Esophagus squamous epithelium (tissue), 4 donors: ENCODE measurements around the gene OR52R1.

Experiments
- POLR2A ChIP-seq, 4 donors: fragments of 450-650 bp; IDR thresholded peaks; one replicate each; pipeline ENCODE4 v1.6.1; 2017; ENCODE audit warnings: antibody characterized with exemption in 4 of 4, mild to moderate bottlenecking in 4 of 4, moderate library complexity in 3 of 4
- TF ChIP-seq, protein P1 (sequence below), 6 experiments: fragments of 450-650 bp in 4 of 6; fragments of 200-600 bp in 2 of 6; sonication (generic) in 2 of 6; IDR thresholded peaks; one replicate each; pipeline ENCODE4 v1.5.1; 2016 to 2019; ENCODE audit warnings: antibody characterized with exemption in 6 of 6, mild to moderate bottlenecking in 4 of 6, moderate library complexity in 4 of 6

GRCh38 chr11:4809246-4809645 lies 5.1 kb upstream of the OR52R1 start:
- TF ChIP-seq POLR2A (IDR thresholded peaks at IDR 0.05): no peak
- TF ChIP-seq, protein P1, sequence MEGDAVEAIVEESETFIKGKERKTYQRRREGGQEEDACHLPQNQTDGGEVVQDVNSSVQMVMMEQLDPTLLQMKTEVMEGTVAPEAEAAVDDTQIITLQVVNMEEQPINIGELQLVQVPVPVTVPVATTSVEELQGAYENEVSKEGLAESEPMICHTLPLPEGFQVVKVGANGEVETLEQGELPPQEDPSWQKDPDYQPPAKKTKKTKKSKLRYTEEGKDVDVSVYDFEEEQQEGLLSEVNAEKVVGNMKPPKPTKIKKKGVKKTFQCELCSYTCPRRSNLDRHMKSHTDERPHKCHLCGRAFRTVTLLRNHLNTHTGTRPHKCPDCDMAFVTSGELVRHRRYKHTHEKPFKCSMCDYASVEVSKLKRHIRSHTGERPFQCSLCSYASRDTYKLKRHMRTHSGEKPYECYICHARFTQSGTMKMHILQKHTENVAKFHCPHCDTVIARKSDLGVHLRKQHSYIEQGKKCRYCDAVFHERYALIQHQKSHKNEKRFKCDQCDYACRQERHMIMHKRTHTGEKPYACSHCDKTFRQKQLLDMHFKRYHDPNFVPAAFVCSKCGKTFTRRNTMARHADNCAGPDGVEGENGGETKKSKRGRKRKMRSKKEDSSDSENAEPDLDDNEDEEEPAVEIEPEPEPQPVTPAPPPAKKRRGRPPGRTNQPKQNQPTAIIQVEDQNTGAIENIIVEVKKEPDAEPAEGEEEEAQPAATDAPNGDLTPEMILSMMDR (IDR thresholded peaks at IDR 0.05): no peak
